A549 (cell line): ENCODE results near the gene MMP25. TPM values are rescaled to one million over a fixed set of nuclear protein-coding genes. Genes with fewer than 3 reads are reported as not detected.
"Not testable (repeated sequence)": the region's sequence is repeated elsewhere in the genome, so short reads cannot be mapped to it uniquely, and the experiment has no call there.

Experiments
- ATAC-seq, 2 experiments: fragments of 200-7000 bp in 1 of 2; fragments of >200 bp in 1 of 2; cut with Nextera tagmentation in 1 of 2; cut with Tn5 transposase in 1 of 2; 3 replicates each; pipeline versions ENCODE4 v1.8.0 to v1.9.1; 2018 to 2020; ENCODE audit warnings: mild to moderate bottlenecking in 1 of 2, moderate library complexity in 1 of 2
- CTCF ChIA-PET: fragments of 300-600 bp; sonication (Branson Sonifier 250); formaldehyde crosslinking; extraction: SDS; loops from one replicate; lab custom pipeline; 2021; ENCODE audit warnings: antibody characterized with exemption, inconsistent platforms; lab: Yijun Ruan, JAX
- POLR2A ChIA-PET: fragments of 350-600 bp; formaldehyde crosslinking; extraction: SDS; loops from one replicate; lab custom pipeline; 2021; ENCODE audit warnings: antibody characterized with exemption, inconsistent platforms; lab: Yijun Ruan, JAX
- DNase-seq, 2 experiments: peaks; one replicate each; pipeline versions ENCODE4 v3.0.0 to v3.0.0-alpha.2; 2011 to 2016; ENCODE audit warnings: low read depth in 1 of 2, low spot score in 1 of 2
- FAIRE-seq: peaks from 2 replicates; lab custom pipeline; 2011; peaks lifted over from hg19 to GRCh38; lab: Jason Lieb, UNC
- H3K27ac ChIP-seq, 2 experiments: fragments of >200 bp; sonication (Bioruptor Twin); formaldehyde crosslinking; 3 replicates each; pipeline ENCODE4 v1.5.1; 2016 to 2017
- H3K4me1 ChIP-seq: fragments of >200 bp; sonication (Bioruptor Twin); formaldehyde crosslinking; 3 replicates; pipeline ENCODE4 v1.6.1; 2016
- H3K4me2 ChIP-seq: fragments of >200 bp; sonication (Bioruptor Twin); formaldehyde crosslinking; 3 replicates; pipeline ENCODE4 v1.6.1; 2016
- H3K4me3 ChIP-seq: fragments of >200 bp; sonication (Bioruptor Twin); formaldehyde crosslinking; 3 replicates; pipeline ENCODE4 v1.5.1; 2016
- H3K9me3 ChIP-seq: fragments of >200 bp; sonication (Bioruptor Twin); formaldehyde crosslinking; 3 replicates; pipeline ENCODE4 v1.6.1; 2016
- E2F6 ChIP-seq: IDR thresholded peaks from 2 replicates; pipeline ENCODE4 v1.6.1; 2012; ENCODE audit warnings: low read depth, borderline replicate concordance
- ESRRA ChIP-seq: fragments of 150-350 bp; IDR thresholded peaks from 2 replicates; pipeline ENCODE4 v1.6.1; 2014; ENCODE audit warnings: mild to moderate bottlenecking, low read length, borderline replicate concordance
- FOSB ChIP-seq: fragments of 250-450 bp; sonication (Bioruptor Pico); IDR thresholded peaks from 2 replicates; pipeline ENCODE4 v1.5.0; 2020; ENCODE audit warnings: mild to moderate bottlenecking, moderate library complexity
- HMGXB4 ChIP-seq: fragments of 250-450 bp; sonication (Bioruptor Pico); IDR thresholded peaks from 2 replicates; pipeline ENCODE4 v1.5.0; 2021; ENCODE audit warnings: mild to moderate bottlenecking, moderate library complexity, borderline replicate concordance
- HOXB13 ChIP-seq: fragments of 250-450 bp; sonication (Bioruptor Pico); IDR thresholded peaks from 2 replicates; pipeline ENCODE4 v1.5.0; 2020; ENCODE audit warnings: low read depth, mild to moderate bottlenecking, moderate library complexity
- MAFK ChIP-seq: fragments of 450-650 bp; IDR thresholded peaks from 2 replicates; pipeline ENCODE4 v1.6.1; 2014; ENCODE audit not compliant: partially characterized antibody
- MAX ChIP-seq: IDR thresholded peaks from 2 replicates; pipeline ENCODE4 v1.6.1; 2012
- NR3C1 ChIP-seq: fragments of >200 bp; sonication (Bioruptor Twin); formaldehyde crosslinking; IDR thresholded peaks from 3 replicates; pipeline ENCODE4 v1.6.1; 2017
- POLR2AphosphoS2 ChIP-seq: conservative IDR thresholded peaks from 2 replicates; pipeline ENCODE4 v1.6.1; 2012; ENCODE audit warnings: low read length, improper control_type of control experiment, inconsistent platforms
- RCOR1 ChIP-seq: fragments of 150-350 bp; IDR thresholded peaks from 2 replicates; pipeline ENCODE4 v1.6.1; 2014; ENCODE audit warnings: antibody characterized with exemption, low read length, low read depth
- SREBF2 ChIP-seq: fragments of 450-650 bp; IDR thresholded peaks from 2 replicates; pipeline ENCODE4 v1.6.1; 2014; ENCODE audit warnings: mild to moderate bottlenecking, moderate library complexity
- TP53 ChIP-seq: fragments of 250-450 bp; sonication (Bioruptor Pico); IDR thresholded peaks from 2 replicates; pipeline ENCODE4 v1.5.0; 2021; ENCODE audit warnings: mild to moderate bottlenecking, moderate library complexity
- ZC3H11A ChIP-seq: fragments of 450-650 bp; IDR thresholded peaks from 2 replicates; pipeline ENCODE4 v1.6.1; 2014; ENCODE audit warnings: antibody characterized with exemption, mild to moderate bottlenecking
- ZSCAN20 ChIP-seq: fragments of 250-450 bp; sonication (Bioruptor Pico); IDR thresholded peaks from 2 replicates; pipeline ENCODE4 v1.8.0; 2022; ENCODE audit warnings: mild to moderate bottlenecking, moderate library complexity
- WGBS: methylation state at CpG from one replicate; pipeline ENCODE4 v1.1.6; 2017; ENCODE audit errors: missing lambda C conversion rate; 5-methylcytosine and 5-hydroxymethylcytosine counted together
- polyA plus RNA-seq, 4 experiments: library from polyadenylated mRNA; depleted of rRNA in 3 of 4; stranded (reverse); fragments of >200 nt; fragmentation: RNase III in 1 of 4; extraction: RNeasy Plus Mini Kit Qiagen cat#74134 plus additional on column Dnase treatment in 1 of 4; gene quantifications; 2 replicates in 3 of 4; 3 replicates in 1 of 4; pipeline ENCODE4 v1.2.3, GENCODE V29; 2011 to 2017
- TF ChIP-seq, protein P1 (sequence below): fragments of 200-600 bp; sonication (generic); IDR thresholded peaks from 2 replicates; pipeline ENCODE4 v1.6.1; 2016; ENCODE audit warnings: antibody characterized with exemption, mild to moderate bottlenecking, moderate library complexity
- TF ChIP-seq, protein P2 (sequence below): fragments of >200 bp; sonication (Bioruptor Twin); formaldehyde crosslinking; IDR thresholded peaks from 3 replicates; pipeline ENCODE4 v1.6.1; 2016
- TF ChIP-seq, protein P3 (sequence below): fragments of 250-450 bp; sonication (Bioruptor Pico); IDR thresholded peaks from 2 replicates; pipeline ENCODE4 v1.5.0; 2020; ENCODE audit warnings: low read depth, mild to moderate bottlenecking, moderate library complexity
- TF ChIP-seq, protein P4 (sequence below): fragments of >200 bp; sonication (Bioruptor Twin); formaldehyde crosslinking; IDR thresholded peaks from 3 replicates; pipeline ENCODE4 v1.5.1; 2016

MMP25 gene
- polyA plus RNA-seq, 2 of the 4 experiments (the other 2 are of a cell fraction) = 0.04 to 0.31 TPM

DNA sequence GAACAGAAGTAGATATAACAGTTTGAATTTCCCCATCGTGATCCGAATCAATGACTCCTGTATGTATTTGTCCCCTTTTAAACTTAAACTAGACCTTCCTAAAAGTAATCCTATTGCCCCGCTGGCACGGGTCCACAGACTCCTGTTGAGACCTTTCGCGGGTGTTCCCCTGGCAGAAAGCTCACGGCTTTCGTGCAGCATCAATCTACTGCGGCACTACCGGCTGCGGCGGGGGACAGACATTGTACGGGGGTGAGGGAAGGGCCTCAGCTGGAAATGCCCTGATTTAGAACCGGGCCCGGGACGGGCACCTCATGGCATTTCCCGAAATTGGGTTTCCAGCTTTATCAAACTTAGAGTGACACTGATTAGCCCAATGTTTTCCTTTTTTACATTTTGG is 33.7 kb downstream of the MMP25 start:
- Histone ChIP-seq H3K9me3 (no peaks in the 10 kb centered on the region), H3K4me1 (no peaks in the 10 kb centered on the region), H3K4me2 (no peak overlapping the region), H3K27ac (no peak overlapping the region), H3K4me3 (no peak overlapping the region)
- FAIRE-seq (no peak), ATAC-seq (no peak), DNase-seq (no peak)
- ChIA-PET POLR2A (no interaction called here), CTCF (interaction anchor here (1.2 to 1.6 kb wide), 5 partner anchors 9 to 21 kb away, joined by 3 to 6 read pairs (median 4); no protein-coding TSS in a partner anchor)
- 52% methylated on average over 17 of the region's 17 CpGs for WGBS
- TF ChIP-seq ESRRA (no peak), HMGXB4 (CRISPR knock-in tag) (no peak), NR3C1 (no peak), ZC3H11A (no peak), RCOR1 (no peak), MAFK (no peak), MAX (no peak), ZSCAN20 (no peak), FOSB (CRISPR knock-in tag) (no peak), SREBF2 (no peak), POLR2AphosphoS2 (no peak), E2F6 (no peak), TP53 (CRISPR knock-in tag) (no peak), HOXB13 (no peak)
- TF ChIP-seq, protein P1, sequence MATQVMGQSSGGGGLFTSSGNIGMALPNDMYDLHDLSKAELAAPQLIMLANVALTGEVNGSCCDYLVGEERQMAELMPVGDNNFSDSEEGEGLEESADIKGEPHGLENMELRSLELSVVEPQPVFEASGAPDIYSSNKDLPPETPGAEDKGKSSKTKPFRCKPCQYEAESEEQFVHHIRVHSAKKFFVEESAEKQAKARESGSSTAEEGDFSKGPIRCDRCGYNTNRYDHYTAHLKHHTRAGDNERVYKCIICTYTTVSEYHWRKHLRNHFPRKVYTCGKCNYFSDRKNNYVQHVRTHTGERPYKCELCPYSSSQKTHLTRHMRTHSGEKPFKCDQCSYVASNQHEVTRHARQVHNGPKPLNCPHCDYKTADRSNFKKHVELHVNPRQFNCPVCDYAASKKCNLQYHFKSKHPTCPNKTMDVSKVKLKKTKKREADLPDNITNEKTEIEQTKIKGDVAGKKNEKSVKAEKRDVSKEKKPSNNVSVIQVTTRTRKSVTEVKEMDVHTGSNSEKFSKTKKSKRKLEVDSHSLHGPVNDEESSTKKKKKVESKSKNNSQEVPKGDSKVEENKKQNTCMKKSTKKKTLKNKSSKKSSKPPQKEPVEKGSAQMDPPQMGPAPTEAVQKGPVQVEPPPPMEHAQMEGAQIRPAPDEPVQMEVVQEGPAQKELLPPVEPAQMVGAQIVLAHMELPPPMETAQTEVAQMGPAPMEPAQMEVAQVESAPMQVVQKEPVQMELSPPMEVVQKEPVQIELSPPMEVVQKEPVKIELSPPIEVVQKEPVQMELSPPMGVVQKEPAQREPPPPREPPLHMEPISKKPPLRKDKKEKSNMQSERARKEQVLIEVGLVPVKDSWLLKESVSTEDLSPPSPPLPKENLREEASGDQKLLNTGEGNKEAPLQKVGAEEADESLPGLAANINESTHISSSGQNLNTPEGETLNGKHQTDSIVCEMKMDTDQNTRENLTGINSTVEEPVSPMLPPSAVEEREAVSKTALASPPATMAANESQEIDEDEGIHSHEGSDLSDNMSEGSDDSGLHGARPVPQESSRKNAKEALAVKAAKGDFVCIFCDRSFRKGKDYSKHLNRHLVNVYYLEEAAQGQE = no peak
- TF ChIP-seq, protein P2, sequence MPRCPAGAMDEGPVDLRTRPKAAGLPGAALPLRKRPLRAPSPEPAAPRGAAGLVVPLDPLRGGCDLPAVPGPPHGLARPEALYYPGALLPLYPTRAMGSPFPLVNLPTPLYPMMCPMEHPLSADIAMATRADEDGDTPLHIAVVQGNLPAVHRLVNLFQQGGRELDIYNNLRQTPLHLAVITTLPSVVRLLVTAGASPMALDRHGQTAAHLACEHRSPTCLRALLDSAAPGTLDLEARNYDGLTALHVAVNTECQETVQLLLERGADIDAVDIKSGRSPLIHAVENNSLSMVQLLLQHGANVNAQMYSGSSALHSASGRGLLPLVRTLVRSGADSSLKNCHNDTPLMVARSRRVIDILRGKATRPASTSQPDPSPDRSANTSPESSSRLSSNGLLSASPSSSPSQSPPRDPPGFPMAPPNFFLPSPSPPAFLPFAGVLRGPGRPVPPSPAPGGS = no peak
- TF ChIP-seq, protein P3, sequence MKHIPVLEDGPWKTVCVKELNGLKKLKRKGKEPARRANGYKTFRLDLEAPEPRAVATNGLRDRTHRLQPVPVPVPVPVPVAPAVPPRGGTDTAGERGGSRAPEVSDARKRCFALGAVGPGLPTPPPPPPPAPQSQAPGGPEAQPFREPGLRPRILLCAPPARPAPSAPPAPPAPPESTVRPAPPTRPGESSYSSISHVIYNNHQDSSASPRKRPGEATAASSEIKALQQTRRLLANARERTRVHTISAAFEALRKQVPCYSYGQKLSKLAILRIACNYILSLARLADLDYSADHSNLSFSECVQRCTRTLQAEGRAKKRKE (CRISPR knock-in tag) = no peak
- TF ChIP-seq, protein P4, sequence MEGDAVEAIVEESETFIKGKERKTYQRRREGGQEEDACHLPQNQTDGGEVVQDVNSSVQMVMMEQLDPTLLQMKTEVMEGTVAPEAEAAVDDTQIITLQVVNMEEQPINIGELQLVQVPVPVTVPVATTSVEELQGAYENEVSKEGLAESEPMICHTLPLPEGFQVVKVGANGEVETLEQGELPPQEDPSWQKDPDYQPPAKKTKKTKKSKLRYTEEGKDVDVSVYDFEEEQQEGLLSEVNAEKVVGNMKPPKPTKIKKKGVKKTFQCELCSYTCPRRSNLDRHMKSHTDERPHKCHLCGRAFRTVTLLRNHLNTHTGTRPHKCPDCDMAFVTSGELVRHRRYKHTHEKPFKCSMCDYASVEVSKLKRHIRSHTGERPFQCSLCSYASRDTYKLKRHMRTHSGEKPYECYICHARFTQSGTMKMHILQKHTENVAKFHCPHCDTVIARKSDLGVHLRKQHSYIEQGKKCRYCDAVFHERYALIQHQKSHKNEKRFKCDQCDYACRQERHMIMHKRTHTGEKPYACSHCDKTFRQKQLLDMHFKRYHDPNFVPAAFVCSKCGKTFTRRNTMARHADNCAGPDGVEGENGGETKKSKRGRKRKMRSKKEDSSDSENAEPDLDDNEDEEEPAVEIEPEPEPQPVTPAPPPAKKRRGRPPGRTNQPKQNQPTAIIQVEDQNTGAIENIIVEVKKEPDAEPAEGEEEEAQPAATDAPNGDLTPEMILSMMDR = no peak

- CTCF ChIA-PET = interaction anchor here (0.7 kb wide), 1 partner anchor 22 kb away, joined by 3 read pairs; no protein-coding TSS in a partner anchor
- H3K4me2 ChIP-seq, H3K9me3 ChIP-seq, DNase-seq, FAIRE-seq, POLR2A ChIA-PET, H3K4me3 ChIP-seq, H3K4me1 ChIP-seq, ATAC-seq, H3K27ac ChIP-seq: not testable (repeated sequence)
- WGBS = 75% methylated on average over 7 of the region's 13 CpGs
Measured at GRCh38 chr16:3081957-3082356, 35.6 kb downstream of the MMP25 start.

- POLR2A ChIA-PET = not testable (repeated sequence)
Measured at GRCh38 chr16:3083408-3083807, 37.0 kb downstream of the MMP25 start.

More at GRCh38 chr16:3083408-3083807, 37.0 kb downstream of the MMP25 start:
- not testable (repeated sequence) for H3K4me3 ChIP-seq, H3K4me1 ChIP-seq, H3K4me2 ChIP-seq, DNase-seq, H3K9me3 ChIP-seq, ATAC-seq, H3K27ac ChIP-seq, FAIRE-seq
- CTCF ChIA-PET = interaction anchor here (0.8 to 1.6 kb wide), 7 partner anchors 10 to 36 kb away, joined by 3 to 6 read pairs (median 3); no protein-coding TSS in a partner anchor
- 93% methylated on average over 8 of the region's 8 CpGs for WGBS
